Transverse colon (tissue), 4 donors: ENCODE data around the gene XPNPEP3. TPM values are rescaled to one million over a fixed set of nuclear protein-coding genes. Genes with fewer than 3 reads are reported as not detected.
"Not testable (repeated sequence)": the region's sequence is repeated elsewhere in the genome, so short reads cannot be mapped to it uniquely, and the experiment has no call there.

Source experiments
- DNase-seq: peaks from one replicate; pipeline ENCODE4 v3.0.0-alpha.2; 2019
- H3K27ac ChIP-seq, 4 donors: fragments of 200-600 bp; sonication (generic); 2 replicates each; pipeline ENCODE4 v1.5.1; 2016 to 2018; ENCODE audit warnings: inconsistent platforms in 4 of 4
- H3K27me3 ChIP-seq: fragments of 200-600 bp; sonication (generic); 2 replicates; pipeline ENCODE4 v1.5.1; 2017; ENCODE audit warnings: inconsistent platforms
- H3K36me3 ChIP-seq, 4 donors: fragments of 200-600 bp; sonication (generic); 2 replicates each; pipeline ENCODE4 v1.5.1; 2017 to 2019; ENCODE audit warnings: inconsistent platforms in 4 of 4
- H3K4me1 ChIP-seq, 4 donors: fragments of 200-600 bp; sonication (generic); 2 replicates each; pipeline ENCODE4 v1.5.1; 2017 to 2020; ENCODE audit warnings: inconsistent platforms in 4 of 4
- H3K4me3 ChIP-seq, 4 donors: fragments of 200-600 bp; sonication (generic); 1 replicate in 1 of 4; 2 replicates in 3 of 4; pipeline versions ENCODE4 v1.5.1 to v1.6.1; 2017 to 2019; ENCODE audit warnings: inconsistent platforms in 4 of 4
- H3K9me3 ChIP-seq, 2 donors: fragments of 200-600 bp; sonication (generic); 2 replicates each; pipeline ENCODE4 v1.5.1; 2017 to 2019; ENCODE audit warnings: inconsistent platforms in 2 of 2
- CTCF ChIP-seq, 5 experiments: fragments of 200-600 bp in 3 of 5; fragments of 450-650 bp in 2 of 5; sonication (generic) in 3 of 5; IDR thresholded peaks; 1 replicate in 2 of 5; 2 replicates in 3 of 5; pipeline ENCODE4 v1.5.1; 2016 to 2017; ENCODE audit warnings: antibody characterized with exemption in 5 of 5, inconsistent platforms in 3 of 5, mild to moderate bottlenecking in 2 of 5, moderate library complexity in 1 of 5
- EP300 ChIP-seq: sonication (generic); formaldehyde crosslinking; IDR thresholded peaks from one replicate; pipeline ENCODE4 v1.6.1; 2017; ENCODE audit warnings: antibody characterized with exemption, low read depth
- POLR2A ChIP-seq: fragments of 450-650 bp; IDR thresholded peaks from one replicate; pipeline ENCODE4 v1.6.1; 2016; ENCODE audit warnings: antibody characterized with exemption, mild to moderate bottlenecking, moderate library complexity
- POLR2AphosphoS5 ChIP-seq, 3 donors: sonication (generic); formaldehyde crosslinking; IDR thresholded peaks; one replicate each; pipeline ENCODE4 v1.6.1; 2016; ENCODE audit warnings: antibody characterized with exemption in 3 of 3
- WGBS, 2 donors: methylation state at CpG; one replicate each; pipeline ENCODE4 v1.1.5; 2018; ENCODE audit warnings: low coverage in 1 of 2; 5-methylcytosine and 5-hydroxymethylcytosine counted together
- in situ Hi-C, 4 donors: fragments of 200-750 bp; cut with MboI; loops; one replicate each; pipeline versions ENCODE4 v1.15.0 to v1.15.1; 2017; ENCODE audit warnings: low sequenced_read_pairs in 3 of 4, low pct_ligation_motif_present in 1 of 4, low pct_unique_long_range_greater_than_20kb in 1 of 4
- intact Hi-C: fragments of 100-400 bp; cut with DNase I; formaldehyde crosslinking; loops from one replicate; pipeline ENCODE4 v1.15.1; 2023; ENCODE audit warnings: low total_unique reads
- total RNA-seq, 4 donors: library from RNA; depleted of rRNA; stranded (reverse); fragments of >200 nt; gene quantifications; one replicate each; pipeline ENCODE4 v1.1.0, GENCODE V29; 2016

The XPNPEP3 gene
- total RNA-seq, 4 donors from 2014 or later = 5.8 to 14.1 (median 7.8) TPM

GRCh38 chr22:40844951-40845350 lies 12.0 kb upstream of the XPNPEP3 start:
- Histone ChIP-seq H3K4me3 (no peak overlapping the region), H3K36me3 (peaks cover 0 to 83% (median 33%) of the 10 kb centered on the region in 4 donors), H3K9me3 (no peaks in the 10 kb centered on the region), H3K27ac (no peak overlapping the region), H3K27me3 (no peaks in the 10 kb centered on the region), H3K4me1 (no peaks in the 10 kb centered on the region)
- no peak for DNase-seq
- WGBS, 2 donors = 94 to 95% methylated on average over 3 of the region's 3 CpGs
- in situ Hi-C loops (no loop called here), intact Hi-C loops (no loop called here)
- TF ChIP-seq CTCF (IDR thresholded peaks at IDR 0.05) (no peak), POLR2A (no peak), EP300 (no peak), POLR2AphosphoS5 (IDR thresholded peaks at IDR 0.05) (no peak)

- H3K4me1 ChIP-seq, in situ Hi-C loops, intact Hi-C loops, DNase-seq, H3K27ac ChIP-seq, H3K9me3 ChIP-seq, H3K27me3 ChIP-seq, H3K4me3 ChIP-seq: not testable (repeated sequence)
- H3K36me3 ChIP-seq = peaks cover 0 to 76% (median 30%) of the 10 kb centered on the region in 4 donors
- WGBS, 2 donors = 90 to 92% methylated on average over 6 to 11 of the region's 11 CpGs
Measured at GRCh38 chr22:40845816-40846215, 11.1 kb upstream of the XPNPEP3 start.

GRCh38 chr22:40853333-40853732 lies 3.6 kb upstream of the XPNPEP3 start:
- no peak for TF ChIP-seq POLR2AphosphoS5 (IDR thresholded peaks at IDR 0.05)
- TF ChIP-seq EP300 = no peak
- no peak for TF ChIP-seq CTCF (IDR thresholded peaks at IDR 0.05)
- TF ChIP-seq POLR2A = no peak
- Histone ChIP-seq H3K4me3 (no peak overlapping the region), H3K27ac (peak overlapping the region in 3 of 4 donors; percentile 96 to 99 (median 97)), H3K9me3 (no peaks in the 10 kb centered on the region), H3K4me1 (peaks cover 36 to 59% (median 40%) of the 10 kb centered on the region in 4 donors), H3K27me3 (no peaks in the 10 kb centered on the region), H3K36me3 (peaks cover 0 to 10% (median 3%) of the 10 kb centered on the region in 4 donors)
- WGBS, 2 donors = 58 to 62% methylated on average over 1 of the region's 1 CpG
- intact Hi-C loops (no loop called here), in situ Hi-C loops (no loop called here)
- no peak for DNase-seq

- intact Hi-C loops (no loop called here), in situ Hi-C loops (no loop called here)
- no peak for DNase-seq
- Histone ChIP-seq H3K27ac (peak overlapping the region in 3 of 4 donors; percentile 96 to 99 (median 97)), H3K27me3 (no peaks in the 10 kb centered on the region), H3K4me3 (peak overlapping the region in 1 of 4 donors; percentile 100), H3K36me3 (peaks cover 0 to 7% (median 2%) of the 10 kb centered on the region in 4 donors), H3K4me1 (peaks cover 36 to 65% (median 40%) of the 10 kb centered on the region in 4 donors), H3K9me3 (no peaks in the 10 kb centered on the region)
- no peak for TF ChIP-seq CTCF (IDR thresholded peaks at IDR 0.05)
- no peak for TF ChIP-seq POLR2AphosphoS5 (IDR thresholded peaks at IDR 0.05)
- no peak for TF ChIP-seq EP300
- no peak for TF ChIP-seq POLR2A
- WGBS, 2 donors = 35 to 37% methylated on average over 3 of the region's 3 CpGs
Measured at GRCh38 chr22:40853961-40854360, 3.0 kb upstream of the XPNPEP3 start.
